ENCODE results near the gene FGB.

The FGB gene

DNA sequence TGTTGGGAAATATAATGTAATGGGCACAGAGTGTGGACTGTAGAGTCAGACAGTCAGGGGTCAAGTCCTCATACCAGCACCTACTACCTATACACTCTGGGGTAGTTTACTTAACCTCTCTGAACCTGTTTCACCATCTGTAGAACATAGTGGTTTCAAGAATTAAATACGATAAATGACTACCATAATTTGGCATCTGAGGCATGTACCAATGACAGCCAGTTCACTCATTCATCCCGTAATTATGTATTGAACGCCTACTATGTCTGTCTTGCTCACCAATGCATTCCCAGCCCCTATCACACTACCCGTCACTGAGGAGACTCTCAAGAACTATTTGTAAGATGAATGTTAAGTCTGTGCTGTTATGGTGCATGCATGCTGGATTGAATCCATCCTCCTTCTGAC, 2.0 kb upstream of the FGB start:
- in situ Hi-C loops (cut with MboI; ENCODE audit: low pct_unique_long_range_greater_than_20kb, low sequenced_read_pairs, unreplicated experiment): no loop called here
- DNase-seq (ENCODE audit: low spot score): no peak

GRCh38 chr4:154564311-154564710, 1.5 kb downstream of the FGB start:
- DNase-seq (ENCODE audit: low spot score): no peak
- in situ Hi-C loops (cut with MboI; ENCODE audit: low pct_unique_long_range_greater_than_20kb, low sequenced_read_pairs, unreplicated experiment): no loop called here
- no peak for TF ChIP-seq CTCF (IDR thresholded peaks at IDR 0.05; ENCODE audit: extremely low read depth, insufficient read depth, missing control alignments)

More for the DNA sequence above, 2.0 kb upstream of the FGB start:
- TF ChIP-seq CTCF (IDR thresholded peaks at IDR 0.05; ENCODE audit: extremely low read depth, insufficient read depth, missing control alignments): no peak

GRCh38 chr4:154565704-154566103, 2.9 kb downstream of the FGB start:
- no peak for TF ChIP-seq CTCF (IDR thresholded peaks at IDR 0.05; ENCODE audit: extremely low read depth, insufficient read depth, missing control alignments)
- DNase-seq (ENCODE audit: low spot score): no peak
- in situ Hi-C loops (cut with MboI; ENCODE audit: low pct_unique_long_range_greater_than_20kb, low sequenced_read_pairs, unreplicated experiment): no loop called here

DNA sequence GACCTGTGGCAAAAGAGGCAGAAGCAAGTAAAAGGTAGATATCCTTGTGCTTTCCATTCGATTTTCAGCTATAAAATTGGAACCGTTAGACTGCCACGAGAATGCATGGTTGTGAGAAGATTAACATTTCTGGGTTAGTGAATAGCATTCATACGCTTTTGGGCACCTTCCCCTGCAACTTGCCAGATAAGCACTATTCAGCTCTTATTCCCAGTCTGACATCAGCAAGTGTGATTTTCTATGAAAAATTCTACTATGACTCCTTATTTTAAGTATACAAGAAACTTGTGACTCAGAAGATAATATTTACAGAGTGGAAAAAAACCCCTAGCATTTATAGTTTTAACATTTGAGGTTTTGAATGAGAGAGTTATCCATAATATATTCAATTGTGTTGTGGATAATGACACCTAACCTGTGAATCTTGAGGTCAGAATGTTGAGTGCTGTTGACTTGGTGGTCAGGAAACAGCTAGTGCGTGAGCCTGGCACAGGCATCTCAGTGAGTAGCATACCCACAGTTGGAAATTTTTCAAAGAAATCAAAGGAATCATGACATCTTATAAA, 3.9 kb downstream of the FGB start:
- no peak for TF ChIP-seq CTCF (IDR thresholded peaks at IDR 0.05; ENCODE audit: extremely low read depth, insufficient read depth, missing control alignments)
- DNase-seq (ENCODE audit: low spot score): no peak
- in situ Hi-C loops (cut with MboI; ENCODE audit: low pct_unique_long_range_greater_than_20kb, low sequenced_read_pairs, unreplicated experiment): no loop called here

GRCh38 chr4:154569028-154569427, 6.2 kb downstream of the FGB start:
- TF ChIP-seq CTCF (IDR thresholded peaks at IDR 0.05; ENCODE audit: extremely low read depth, insufficient read depth, missing control alignments): no peak
- no peak for DNase-seq (ENCODE audit: low spot score)
- in situ Hi-C loops (cut with MboI; ENCODE audit: low pct_unique_long_range_greater_than_20kb, low sequenced_read_pairs, unreplicated experiment): no loop called here

- no peak for DNase-seq (ENCODE audit: low spot score)
- in situ Hi-C loops (cut with MboI; ENCODE audit: low pct_unique_long_range_greater_than_20kb, low sequenced_read_pairs, unreplicated experiment): no loop called here
- no peak for TF ChIP-seq CTCF (IDR thresholded peaks at IDR 0.05; ENCODE audit: extremely low read depth, insufficient read depth, missing control alignments)
These were observed 6.8 kb downstream of the FGB start for GRCh38 chr4:154569584-154569983.
